Left lung (tissue), 10 donors: ENCODE measurements around the gene DPYSL3. TPM values are rescaled to one million over a fixed set of nuclear protein-coding genes. Genes with fewer than 3 reads are reported as not detected.
A peak's percentile ranks its signal among the peaks of the same experiment; 100 is the strongest.

Source experiments
- ATAC-seq: fragments of 200-7000 bp; cut with Tn5 transposase; one replicate; pipeline ENCODE4 v1.9.1; 2020; ENCODE audit warnings: moderate library complexity
- DNase-seq, 4 donors: peaks; one replicate each; pipeline ENCODE4 v3.0.0-alpha.2; 2013 to 2020
- H3K27ac ChIP-seq, 2 donors: fragments of 200-600 bp; sonication (generic) in 1 of 2; one replicate each; pipeline versions ENCODE4 v1.5.0 to v1.8.0; 2020 to 2021
- H3K27me3 ChIP-seq, 2 donors: fragments of 200-600 bp; sonication (generic) in 1 of 2; one replicate each; pipeline versions ENCODE4 v1.5.0 to v1.8.0; 2020 to 2021
- H3K36me3 ChIP-seq, 2 donors: fragments of 200-600 bp; sonication (generic) in 1 of 2; one replicate each; pipeline versions ENCODE4 v1.5.0 to v1.8.0; 2020 to 2021
- H3K4me1 ChIP-seq, 2 donors: fragments of 200-600 bp; one replicate each; pipeline ENCODE4 v1.8.0; 2021
- H3K4me3 ChIP-seq, 2 donors: fragments of 200-600 bp; sonication (generic) in 1 of 2; one replicate each; pipeline versions ENCODE4 v1.5.0 to v1.8.0; 2020 to 2021; ENCODE audit warnings: mild to moderate bottlenecking in 1 of 2
- H3K9me3 ChIP-seq, 2 donors: fragments of 200-600 bp; sonication (generic) in 1 of 2; one replicate each; pipeline versions ENCODE4 v1.5.0 to v1.8.0; 2020 to 2021
- CTCF ChIP-seq, 2 donors: fragments of 200-600 bp; sonication (generic) in 1 of 2; IDR thresholded peaks; one replicate each; pipeline versions ENCODE4 v1.5.0 to v1.8.0; 2021; ENCODE audit warnings: antibody characterized with exemption in 2 of 2
- intact Hi-C, 2 donors: fragments of 100-400 bp; cut with DNase I; formaldehyde crosslinking; loops; one replicate each; pipeline versions ENCODE4 v1.11.2 to v1.14.2; 2022
- polyA plus RNA-seq, 6 donors: library from polyadenylated mRNA; unstranded; fragments of 120-200 nt; gene quantifications; one replicate each; pipeline ENCODE4 v1.2.1, GENCODE V29; 2013; ENCODE audit not compliant: insufficient read length in 6 of 6
- total RNA-seq, 2 donors: library from RNA; stranded (reverse); fragmentation: NEBNext Ultra II Directional; extraction: Animal tissue kit (Norgen Biotek cat#: 25700); gene quantifications; one replicate each; pipeline ENCODE4 v1.2.1, GENCODE V29; 2021
- donor health status: DM: no; HTN: yes; CAD: no.
- donor health status: DM: no; HTN: no; CAD: no.

The DPYSL3 gene
- total and polyA plus RNA-seq, 8 donors = 64.3 to 94.3 (median 79.0) TPM

DNA sequence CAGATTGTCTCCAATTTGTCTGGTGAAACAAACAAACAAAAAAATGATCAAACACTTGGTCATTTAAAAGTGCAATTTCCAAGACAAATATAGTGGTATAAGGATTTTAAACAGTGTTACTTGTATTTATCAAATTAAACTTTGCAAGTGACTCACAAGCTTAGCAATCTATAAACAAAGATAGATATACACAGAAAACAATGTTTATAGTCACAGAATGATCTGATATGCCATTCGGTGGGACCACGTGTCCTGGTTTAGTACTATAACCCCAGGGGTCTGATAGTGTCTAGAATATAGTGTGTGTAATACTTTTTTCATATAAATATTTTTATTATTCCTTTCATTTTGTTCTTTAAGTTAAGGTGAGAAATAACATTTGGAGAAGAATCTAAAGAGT is 91.3 kb downstream of the DPYSL3 start:
- H3K4me3 ChIP-seq = no peak overlapping the region
- H3K4me1 ChIP-seq = peaks cover 10 to 17% of the 10 kb centered on the region in 2 donors
- H3K27ac ChIP-seq = no peak overlapping the region
- intact Hi-C loops = no loop called here
- H3K9me3 ChIP-seq = no peaks in the 10 kb centered on the region
- ATAC-seq (no peak), DNase-seq (no peak)
- no peaks in the 10 kb centered on the region for H3K27me3 ChIP-seq
- H3K36me3 ChIP-seq = no peaks in the 10 kb centered on the region
- no peak for TF ChIP-seq CTCF (IDR thresholded peaks at IDR 0.05)

GRCh38 chr5:147417135-147417813 is 92.6 kb downstream of the DPYSL3 start:
- intact Hi-C loops = no loop called here
- Histone ChIP-seq H3K27ac (peak overlapping the region; percentile 42 to 44), H3K9me3 (no peaks in the 10 kb centered on the region), H3K27me3 (no peaks in the 10 kb centered on the region), H3K36me3 (no peaks in the 10 kb centered on the region), H3K4me1 (peaks cover 10 to 17% of the 10 kb centered on the region in 2 donors), H3K4me3 (no peak overlapping the region)
- DNase-seq (peak in 3 of 4 donors; percentile 34 to 60 (median 59)), ATAC-seq (peak; percentile 93)
- no peak for TF ChIP-seq CTCF (IDR thresholded peaks at IDR 0.05)

GRCh38 chr5:147415651-147416050 is 94.2 kb downstream of the DPYSL3 start:
- TF ChIP-seq CTCF (IDR thresholded peaks at IDR 0.05) = no peak
- H3K27ac ChIP-seq = no peak overlapping the region

GRCh38 chr5:147413266-147413665 is 96.6 kb downstream of the DPYSL3 start:
- no peak for ATAC-seq
- Histone ChIP-seq H3K4me1 (peaks cover 10 to 19% of the 10 kb centered on the region in 2 donors), H3K27me3 (no peaks in the 10 kb centered on the region), H3K36me3 (no peaks in the 10 kb centered on the region), H3K9me3 (no peaks in the 10 kb centered on the region), H3K4me3 (no peak overlapping the region), H3K27ac (no peak overlapping the region)
- DNase-seq = no peak
- TF ChIP-seq CTCF (IDR thresholded peaks at IDR 0.05) = no peak
- intact Hi-C loops = no loop called here

More at GRCh38 chr5:147415651-147416050, 94.2 kb downstream of the DPYSL3 start:
- Histone ChIP-seq H3K36me3 (no peaks in the 10 kb centered on the region), H3K9me3 (no peaks in the 10 kb centered on the region), H3K4me3 (no peak overlapping the region), H3K4me1 (peaks cover 10 to 19% of the 10 kb centered on the region in 2 donors), H3K27me3 (no peaks in the 10 kb centered on the region)
- intact Hi-C loops = no loop called here
- no peak for DNase-seq
- ATAC-seq = no peak

DNA sequence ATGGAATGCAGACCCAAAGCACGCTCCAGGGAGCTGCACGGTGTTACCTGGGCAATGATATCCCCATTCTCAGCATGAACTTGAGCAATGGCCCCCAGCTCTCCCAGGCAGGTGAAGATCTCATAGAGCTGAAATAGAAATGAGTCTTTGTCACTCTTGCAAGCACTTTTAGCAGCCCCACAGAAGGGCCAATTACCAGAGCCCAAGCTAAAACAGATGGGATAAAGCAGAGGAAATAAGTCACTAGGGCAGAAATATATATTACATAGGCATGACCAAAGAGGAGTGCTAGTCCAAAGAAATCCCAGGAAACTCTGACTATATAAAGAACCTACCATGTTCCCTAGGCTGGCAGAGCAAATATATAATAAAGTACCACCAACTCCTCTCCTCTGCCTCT is 97.3 kb downstream of the DPYSL3 start:
- no peaks in the 10 kb centered on the region for H3K9me3 ChIP-seq
- H3K27me3 ChIP-seq = no peaks in the 10 kb centered on the region
- ATAC-seq (no peak), DNase-seq (no peak)
- no peak overlapping the region for H3K4me3 ChIP-seq
- no peak for TF ChIP-seq CTCF (IDR thresholded peaks at IDR 0.05)
- intact Hi-C loops = no loop called here
- no peaks in the 10 kb centered on the region for H3K36me3 ChIP-seq
- peaks cover 7 to 15% of the 10 kb centered on the region in 2 donors for H3K4me1 ChIP-seq
- no peak overlapping the region for H3K27ac ChIP-seq
